H9 (cell line): ENCODE results near the gene INPP4A. TPM values are rescaled to one million over a fixed set of nuclear protein-coding genes. Genes with fewer than 3 reads are reported as not detected.

Experiments used
- DNase-seq: peaks from one replicate; pipeline ENCODE4 v3.0.0-alpha.2; 2017
- H2AFZ ChIP-seq: one replicate; pipeline ENCODE4 v1.6.1; 2013; ENCODE audit warnings: mild to moderate bottlenecking, low read length, control low read depth, moderate library complexity
- H2AK5ac ChIP-seq: 2 replicates; pipeline ENCODE4 v1.6.1; 2013; ENCODE audit warnings: low read length, control low read depth, mixed read lengths; ENCODE audit not compliant: insufficient read length
- H2BK120ac ChIP-seq: one replicate; pipeline ENCODE4 v1.6.1; 2013; ENCODE audit warnings: low read depth, mild to moderate bottlenecking, low read length, control low read depth, inconsistent platforms; ENCODE audit not compliant: poor library complexity, severe bottlenecking
- H2BK12ac ChIP-seq: 2 replicates; pipeline ENCODE4 v1.6.1; 2013; ENCODE audit warnings: low read length, control low read depth, mixed read lengths, low read depth; ENCODE audit not compliant: insufficient read length
- H2BK15ac ChIP-seq: 2 replicates; pipeline ENCODE4 v1.6.1; 2013; ENCODE audit warnings: low read depth, low read length, control low read depth
- H2BK20ac ChIP-seq: one replicate; pipeline ENCODE4 v1.6.1; 2013; ENCODE audit warnings: low read depth, mild to moderate bottlenecking, low read length, control low read depth, inconsistent platforms; ENCODE audit not compliant: poor library complexity, severe bottlenecking
- H2BK5ac ChIP-seq: 2 replicates; pipeline ENCODE4 v1.6.1; 2013; ENCODE audit warnings: low read length, control low read depth, mixed read lengths; ENCODE audit not compliant: insufficient read length
- H3K14ac ChIP-seq: 2 replicates; pipeline ENCODE4 v1.6.1; 2013; ENCODE audit warnings: low read length, control low read depth; ENCODE audit not compliant: insufficient read depth
- H3K18ac ChIP-seq: 2 replicates; pipeline ENCODE4 v1.6.1; 2013; ENCODE audit warnings: low read depth, mild to moderate bottlenecking, mixed read lengths, low read length, control low read depth; ENCODE audit not compliant: insufficient read length
- H3K23ac ChIP-seq: 2 replicates; pipeline ENCODE4 v1.6.1; 2013; ENCODE audit warnings: low read length, control low read depth, mixed read lengths, low read depth; ENCODE audit not compliant: insufficient read length
- H3K23me2 ChIP-seq: 2 replicates; pipeline ENCODE4 v1.6.1; 2013; ENCODE audit warnings: low read depth, mild to moderate bottlenecking, mixed read lengths, low read length, control low read depth; ENCODE audit not compliant: insufficient read length, poor library complexity, severe bottlenecking
- H3K27ac ChIP-seq: 2 replicates; pipeline ENCODE4 v1.5.1; 2013; ENCODE audit warnings: low read length, control low read depth, mixed read lengths, low read depth; ENCODE audit not compliant: insufficient read length
- H3K27me3 ChIP-seq: 2 replicates; pipeline ENCODE4 v1.6.1; 2013; ENCODE audit warnings: low read length, control low read depth, inconsistent platforms; ENCODE audit not compliant: insufficient read depth
- H3K4ac ChIP-seq: 2 replicates; pipeline ENCODE4 v1.6.1; 2013; ENCODE audit warnings: low read depth, mild to moderate bottlenecking, control low read depth, inconsistent platforms, low read length, moderate library complexity
- H3K4me1 ChIP-seq: 2 replicates; pipeline ENCODE4 v1.6.1; 2013; ENCODE audit warnings: low read length, control low read depth, inconsistent platforms; ENCODE audit not compliant: insufficient read depth
- H3K4me2 ChIP-seq: 2 replicates; pipeline ENCODE4 v1.6.1; 2013; ENCODE audit warnings: low read length, control low read depth, mixed read lengths; ENCODE audit not compliant: insufficient read length, insufficient read depth
- H3K56ac ChIP-seq: 2 replicates; pipeline ENCODE4 v1.6.1; 2013; ENCODE audit warnings: low read depth, mild to moderate bottlenecking, mixed read lengths, low read length, control low read depth; ENCODE audit not compliant: insufficient read length
- H3K79me1 ChIP-seq: 2 replicates; pipeline ENCODE4 v1.6.1; 2013; ENCODE audit warnings: low read depth, mild to moderate bottlenecking, moderate library complexity, low read length, control low read depth, inconsistent platforms; ENCODE audit not compliant: insufficient read depth, poor library complexity, severe bottlenecking
- H3K79me2 ChIP-seq: 2 replicates; pipeline ENCODE4 v1.6.1; 2013; ENCODE audit warnings: low read length, control low read depth, inconsistent platforms; ENCODE audit not compliant: insufficient read depth
- H3K9ac ChIP-seq: 2 replicates; pipeline ENCODE4 v1.6.1; 2013; ENCODE audit warnings: low read length, control low read depth, mixed read lengths; ENCODE audit not compliant: insufficient read length; ENCODE audit errors: extremely low read depth
- H3K9me3 ChIP-seq: one replicate; pipeline ENCODE4 v1.6.1; 2013; ENCODE audit warnings: low read depth, low read length, inconsistent platforms; ENCODE audit not compliant: control insufficient read depth
- H3T11ph ChIP-seq: one replicate; pipeline ENCODE4 v1.6.1; 2013; ENCODE audit warnings: mild to moderate bottlenecking, low read length, control low read depth, inconsistent platforms
- H4K20me1 ChIP-seq: one replicate; pipeline ENCODE4 v1.6.1; 2013; ENCODE audit not compliant: control insufficient read depth, insufficient read length, insufficient read depth
- H4K5ac ChIP-seq: 2 replicates; pipeline ENCODE4 v1.6.1; 2013; ENCODE audit warnings: low read depth, mild to moderate bottlenecking, mixed read lengths, low read length, control low read depth; ENCODE audit not compliant: insufficient read length
- H4K8ac ChIP-seq: replicated peaks from 2 replicates; pipeline ENCODE4 v1.6.1; 2013; ENCODE audit warnings: low read length, control low read depth, mixed read lengths, low read depth; ENCODE audit not compliant: insufficient read length
- H4K91ac ChIP-seq: 2 replicates; pipeline ENCODE4 v1.6.1; 2013; ENCODE audit warnings: low read depth, mild to moderate bottlenecking, moderate library complexity, mixed read lengths, low read length, control low read depth; ENCODE audit not compliant: insufficient read length
- H3K27ac Mint-ChIP-seq, 3 experiments: 2 replicates in 2 of 3; 3 replicates in 1 of 3; pipeline ENCODE4 v1.8.0; 2020 to 2021; ENCODE audit warnings: mixed read lengths in 3 of 3, mild to moderate bottlenecking in 1 of 3, moderate library complexity in 1 of 3
- H3K27me3 Mint-ChIP-seq: 2 replicates; pipeline ENCODE4 v1.8.0; 2021; ENCODE audit warnings: low read depth, mild to moderate bottlenecking, moderate library complexity, mixed read lengths
- H3K36me3 Mint-ChIP-seq, 3 experiments: 2 replicates in 2 of 3; 3 replicates in 1 of 3; pipeline ENCODE4 v1.8.0; 2020 to 2021; ENCODE audit warnings: low read depth in 3 of 3, mixed read lengths in 3 of 3; ENCODE audit not compliant: insufficient read depth in 1 of 3
- H3K4me1 Mint-ChIP-seq, 2 experiments: 2 replicates each; pipeline ENCODE4 v1.8.0; 2020; ENCODE audit warnings: mixed read lengths in 2 of 2
- H3K4me3 Mint-ChIP-seq, 2 experiments: 2 replicates in 1 of 2; 3 replicates in 1 of 2; pipeline ENCODE4 v1.8.0; 2020 to 2021; ENCODE audit warnings: mild to moderate bottlenecking in 2 of 2, mixed read lengths in 2 of 2, moderate library complexity in 1 of 2
- H3K9me3 Mint-ChIP-seq, 2 experiments: 2 replicates in 1 of 2; 3 replicates in 1 of 2; pipeline ENCODE4 v1.8.0; 2020; ENCODE audit warnings: mild to moderate bottlenecking in 2 of 2, mixed read lengths in 2 of 2, moderate library complexity in 1 of 2
- WGBS: extraction: QIAGEN DNeasy Blood & Tissue Kit; methylation state at CpG from one replicate; pipeline ENCODE4 v1.1.7; 2013; ENCODE audit warnings: missing lambda C conversion rate, low lambda C conversion rate, mixed read lengths; ENCODE audit not compliant: insufficient read length; ENCODE audit errors: extremely low coverage; 5-methylcytosine and 5-hydroxymethylcytosine counted together
- total RNA-seq: library from RNA; stranded (reverse); gene quantifications from 2 replicates; pipeline ENCODE4 v1.2.1, GENCODE V29; 2021
- TF ChIP-seq, protein P1 (sequence below): fragments of 200-600 bp; sonication (generic); conservative IDR thresholded peaks from 3 replicates; pipeline ENCODE4 v1.8.0; 2021; ENCODE audit warnings: antibody characterized with exemption, mild to moderate bottlenecking

The INPP4A gene
- total RNA-seq, 1 experiment from 2014 or later: 55.2 TPM

DNA sequence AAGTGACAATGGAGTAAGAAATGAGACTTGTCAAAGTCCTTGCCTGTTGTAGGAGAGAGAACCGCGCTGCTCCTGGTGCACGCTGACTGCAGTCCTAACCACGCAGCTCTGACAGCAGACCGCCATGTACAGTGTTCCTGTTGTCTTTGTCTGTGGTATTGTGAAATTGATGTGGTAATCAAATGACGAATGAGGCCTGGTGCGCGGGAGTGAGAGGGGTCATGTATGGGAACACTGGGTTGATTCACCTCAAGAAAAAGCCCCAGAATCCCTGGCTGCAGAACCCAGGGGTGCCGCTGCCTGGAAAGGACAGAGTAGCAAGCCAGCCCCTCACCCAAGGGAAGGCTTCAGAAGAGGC lies 64.0 kb downstream of the INPP4A start:
- H3K18ac ChIP-seq: no peak overlapping the region
- H4K91ac ChIP-seq: no peak overlapping the region
- no peaks in the 10 kb centered on the region for H4K20me1 ChIP-seq
- no peak overlapping the region for H4K8ac ChIP-seq
- TF ChIP-seq, protein P1, sequence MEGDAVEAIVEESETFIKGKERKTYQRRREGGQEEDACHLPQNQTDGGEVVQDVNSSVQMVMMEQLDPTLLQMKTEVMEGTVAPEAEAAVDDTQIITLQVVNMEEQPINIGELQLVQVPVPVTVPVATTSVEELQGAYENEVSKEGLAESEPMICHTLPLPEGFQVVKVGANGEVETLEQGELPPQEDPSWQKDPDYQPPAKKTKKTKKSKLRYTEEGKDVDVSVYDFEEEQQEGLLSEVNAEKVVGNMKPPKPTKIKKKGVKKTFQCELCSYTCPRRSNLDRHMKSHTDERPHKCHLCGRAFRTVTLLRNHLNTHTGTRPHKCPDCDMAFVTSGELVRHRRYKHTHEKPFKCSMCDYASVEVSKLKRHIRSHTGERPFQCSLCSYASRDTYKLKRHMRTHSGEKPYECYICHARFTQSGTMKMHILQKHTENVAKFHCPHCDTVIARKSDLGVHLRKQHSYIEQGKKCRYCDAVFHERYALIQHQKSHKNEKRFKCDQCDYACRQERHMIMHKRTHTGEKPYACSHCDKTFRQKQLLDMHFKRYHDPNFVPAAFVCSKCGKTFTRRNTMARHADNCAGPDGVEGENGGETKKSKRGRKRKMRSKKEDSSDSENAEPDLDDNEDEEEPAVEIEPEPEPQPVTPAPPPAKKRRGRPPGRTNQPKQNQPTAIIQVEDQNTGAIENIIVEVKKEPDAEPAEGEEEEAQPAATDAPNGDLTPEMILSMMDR: no peak
- no CpG with 5 or more reads among the region's 9 CpGs for WGBS
- H4K5ac ChIP-seq: no peak overlapping the region
- no peak overlapping the region for H3K27ac ChIP-seq
- no peak overlapping the region for H3K14ac ChIP-seq
- H3K56ac ChIP-seq: no peak overlapping the region
- no peaks in the 10 kb centered on the region for H3K9me3 ChIP-seq
- peaks cover 5 to 16% (median 15%) of the 10 kb centered on the region in 3 experiments for H3K36me3 Mint-ChIP-seq
- H3K4me1 ChIP-seq: no peaks in the 10 kb centered on the region
- no peak overlapping the region for H2BK5ac ChIP-seq
- no peaks in the 10 kb centered on the region for H3K79me1 ChIP-seq
- H2BK12ac ChIP-seq: no peak overlapping the region
- no peaks in the 10 kb centered on the region for H3K27me3 Mint-ChIP-seq
- no peaks in the 10 kb centered on the region for H3K9me3 Mint-ChIP-seq
- no peak overlapping the region for H2AK5ac ChIP-seq
- no peaks in the 10 kb centered on the region; the same call in 1 of the 2 replicates for H3K79me2 ChIP-seq
- no peak overlapping the region for H3K4me3 Mint-ChIP-seq
- H2BK120ac ChIP-seq: no peak overlapping the region
- H3K27me3 ChIP-seq: no peaks in the 10 kb centered on the region
- no peak overlapping the region for H2BK20ac ChIP-seq
- no peak overlapping the region for H3K23ac ChIP-seq
- H3K4ac ChIP-seq: no peak overlapping the region
- H3K4me2 ChIP-seq: no peak overlapping the region
- H3K4me1 Mint-ChIP-seq: peaks cover 37 to 43% of the 10 kb centered on the region in 2 experiments
- no peak overlapping the region for H3K9ac ChIP-seq
- no peak overlapping the region for H2BK15ac ChIP-seq
- no peak for DNase-seq
- no peak overlapping the region for H2AFZ ChIP-seq
- no peaks in the 10 kb centered on the region for H3K23me2 ChIP-seq
- no peak overlapping the region for H3T11ph ChIP-seq
- H3K27ac Mint-ChIP-seq: peak overlapping the region in 2 of 3 experiments; percentile 63 to 86; a peak in 2 of 7 replicates
